Astrocyte of the cerebellum (primary cell): ENCODE data around the gene HBE1.

Experiments
- DNase-seq: peaks from one replicate; pipeline ENCODE4 v3.0.0-alpha.2; 2011; ENCODE audit warnings: low read depth
- H3K4me3 ChIP-seq: 2 replicates; pipeline ENCODE4 v1.5.1; 2011; ENCODE audit warnings: mild to moderate bottlenecking, low read depth, low read length, moderate library complexity
- CTCF ChIP-seq: IDR thresholded peaks from 2 replicates; pipeline ENCODE4 v1.5.1; 2012; ENCODE audit warnings: low read length, low read depth, moderate library complexity, mild to moderate bottlenecking; ENCODE audit errors: missing control alignments
- in situ Hi-C: cut with HindIII; loops from 2 replicates; pipeline ENCODE4 v1.10.0; 2017; ENCODE audit warnings: low sequenced_read_pairs

HBE1 gene

DNA sequence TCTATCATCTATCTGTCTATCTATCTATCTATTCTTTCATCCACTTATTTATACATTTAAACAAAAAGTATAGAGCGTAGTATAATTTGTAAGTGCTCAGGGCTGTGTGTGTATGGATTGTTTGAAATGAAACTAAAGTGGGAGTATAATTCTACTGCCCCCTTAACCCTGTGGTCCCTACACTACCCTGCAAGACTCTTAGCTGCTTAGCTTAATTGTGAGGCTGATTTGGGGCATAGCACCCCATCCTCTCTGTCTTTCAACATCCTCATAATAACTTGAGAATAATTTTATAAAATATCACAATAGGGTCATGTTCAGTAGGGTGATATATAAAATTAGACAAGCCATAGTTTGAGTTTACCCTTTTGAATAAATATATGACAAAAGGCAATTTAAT is 20.4 kb upstream of the HBE1 start:
- no peak for TF ChIP-seq CTCF
- no peak for DNase-seq
- H3K4me3 ChIP-seq = no peak overlapping the region
- in situ Hi-C loops = no loop called here

DNA sequence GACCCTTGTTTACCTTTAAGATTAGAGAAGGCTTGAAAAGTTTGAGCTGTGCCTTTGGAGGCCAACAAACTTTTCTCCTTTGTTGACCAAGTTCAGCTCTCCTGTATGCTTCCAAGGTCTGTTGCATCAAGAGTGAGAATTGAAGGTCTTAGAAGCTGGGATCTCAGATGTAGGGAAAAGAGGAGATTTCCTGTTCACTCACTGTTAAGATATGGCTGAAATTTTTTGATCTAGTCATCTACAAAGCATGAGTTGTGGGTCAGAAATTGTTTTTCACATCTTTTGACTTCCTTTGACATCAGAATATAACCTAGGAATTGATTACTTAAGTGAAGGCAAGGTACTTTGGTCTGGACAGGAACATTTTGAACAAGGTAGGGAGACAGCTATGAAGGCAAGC is 20.0 kb upstream of the HBE1 start:
- TF ChIP-seq CTCF = no peak
- in situ Hi-C loops = no loop called here
- H3K4me3 ChIP-seq = no peak overlapping the region
- no peak for DNase-seq

GRCh38 chr11:5288906-5289550 is 19.3 kb upstream of the HBE1 start:
- no peak overlapping the region for H3K4me3 ChIP-seq
- DNase-seq = no peak
- TF ChIP-seq CTCF = no peak
- in situ Hi-C loops = no loop called here

DNA sequence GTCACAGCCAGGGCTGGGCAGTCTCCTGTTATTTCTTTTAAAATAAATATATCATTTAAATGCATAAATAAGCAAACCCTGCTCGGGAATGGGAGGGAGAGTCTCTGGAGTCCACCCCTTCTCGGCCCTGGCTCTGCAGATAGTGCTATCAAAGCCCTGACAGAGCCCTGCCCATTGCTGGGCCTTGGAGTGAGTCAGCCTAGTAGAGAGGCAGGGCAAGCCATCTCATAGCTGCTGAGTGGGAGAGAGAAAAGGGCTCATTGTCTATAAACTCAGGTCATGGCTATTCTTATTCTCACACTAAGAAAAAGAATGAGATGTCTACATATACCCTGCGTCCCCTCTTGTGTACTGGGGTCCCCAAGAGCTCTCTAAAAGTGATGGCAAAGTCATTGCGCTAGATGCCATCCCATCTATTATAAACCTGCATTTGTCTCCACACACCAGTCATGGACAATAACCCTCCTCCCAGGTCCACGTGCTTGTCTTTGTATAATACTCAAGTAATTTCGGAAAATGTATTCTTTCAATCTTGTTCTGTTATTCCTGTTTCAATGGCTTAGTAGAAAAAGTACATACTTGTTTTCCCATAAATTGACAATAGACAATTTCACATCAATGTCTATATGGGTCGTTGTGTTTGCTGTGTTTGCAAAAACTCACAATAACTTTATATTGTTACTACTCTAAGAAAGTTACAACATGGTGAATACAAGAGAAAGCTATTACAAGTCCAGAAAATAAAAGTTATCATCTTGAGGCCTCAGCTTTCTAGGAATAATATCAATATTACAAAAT is 18.6 kb upstream of the HBE1 start:
- DNase-seq = no peak
- in situ Hi-C loops = no loop called here
- TF ChIP-seq CTCF = no peak
- H3K4me3 ChIP-seq = no peak overlapping the region

- DNase-seq = no peak
- H3K4me3 ChIP-seq = no peak overlapping the region
- in situ Hi-C loops = no loop called here
- no peak for TF ChIP-seq CTCF
These were observed 17.2 kb upstream of the HBE1 start for GRCh38 chr11:5286901-5287300.

GRCh38 chr11:5286351-5286750 is 16.6 kb upstream of the HBE1 start:
- no peak overlapping the region for H3K4me3 ChIP-seq
- no peak for DNase-seq
- TF ChIP-seq CTCF = no peak
- in situ Hi-C loops = no loop called here
